Keratinocyte (primary cell): Measurements from ENCODE around the gene MRS2. TPM values are rescaled to one million over a fixed set of nuclear protein-coding genes. Genes with fewer than 3 reads are reported as not detected.
"Not testable (repeated sequence)": the region's sequence is repeated elsewhere in the genome, so short reads cannot be mapped to it uniquely, and the experiment has no call there.

Source experiments
- DNase-seq: peaks from one replicate; pipeline ENCODE4 v3.0.0-alpha.2; 2011; ENCODE audit warnings: low read depth, missing footprints, low spot score
- FAIRE-seq: peaks from 2 replicates; lab custom pipeline; 2011; peaks lifted over from hg19 to GRCh38; lab: Jason Lieb, UNC
- H2AFZ ChIP-seq: 2 replicates; pipeline ENCODE4 v1.6.0; 2012; ENCODE audit warnings: low read length, control low read depth, inconsistent platforms; ENCODE audit not compliant: control insufficient read depth
- H3K27ac ChIP-seq: 2 replicates; pipeline ENCODE4 v1.5.1; 2011; ENCODE audit warnings: low read length; ENCODE audit not compliant: control insufficient read depth, insufficient read depth
- H3K27me3 ChIP-seq: 3 replicates; pipeline ENCODE4 v1.6.0; 2011; ENCODE audit warnings: low read length; ENCODE audit not compliant: control insufficient read depth, insufficient read depth; ENCODE audit errors: extremely low read depth
- H3K36me3 ChIP-seq, 2 experiments: 2 replicates in 1 of 2; 3 replicates in 1 of 2; pipeline ENCODE4 v1.5.1; 2011; ENCODE audit warnings: low read length in 2 of 2, mild to moderate bottlenecking in 1 of 2; ENCODE audit not compliant: control insufficient read depth in 2 of 2, insufficient read depth in 2 of 2; ENCODE audit errors: extremely low read depth in 1 of 2
- H3K4me1 ChIP-seq: 3 replicates; pipeline ENCODE4 v1.5.1; 2011; ENCODE audit warnings: low read length; ENCODE audit not compliant: control insufficient read depth, insufficient read depth; ENCODE audit errors: extremely low read depth
- H3K4me2 ChIP-seq: 3 replicates; pipeline ENCODE4 v1.6.0; 2011; ENCODE audit warnings: low read depth, low read length; ENCODE audit not compliant: control insufficient read depth, insufficient read depth; ENCODE audit errors: extremely low read depth
- H3K4me3 ChIP-seq, 3 experiments: fragments of 200-600 bp in 1 of 3; sonication (generic) in 1 of 3; 2 replicates in 2 of 3; 3 replicates in 1 of 3; pipeline ENCODE4 v1.5.1; 2011 to 2016; ENCODE audit warnings: low read length in 3 of 3, mild to moderate bottlenecking in 3 of 3, control low read depth in 2 of 3, inconsistent platforms in 1 of 3, low read depth in 1 of 3, mixed read lengths in 1 of 3, mixed run types in 1 of 3, moderate library complexity in 1 of 3; ENCODE audit not compliant: control insufficient read depth in 2 of 3, insufficient read depth in 2 of 3; ENCODE audit errors: extremely low read depth in 1 of 3
- H3K79me2 ChIP-seq: 2 replicates; pipeline ENCODE4 v1.6.0; 2012; ENCODE audit warnings: low read length; ENCODE audit not compliant: control insufficient read depth, insufficient read depth
- H3K9ac ChIP-seq: 3 replicates; pipeline ENCODE4 v1.6.0; 2011; ENCODE audit warnings: low read length; ENCODE audit not compliant: control insufficient read depth, insufficient read depth; ENCODE audit errors: extremely low read depth
- H3K9me1 ChIP-seq: 3 replicates; pipeline ENCODE4 v1.6.0; 2011; ENCODE audit warnings: low read length; ENCODE audit not compliant: control insufficient read depth, insufficient read depth; ENCODE audit errors: extremely low read depth
- H3K9me3 ChIP-seq: 2 replicates; pipeline ENCODE4 v1.5.1; 2012; ENCODE audit warnings: low read depth, low read length; ENCODE audit not compliant: control insufficient read depth
- H4K20me1 ChIP-seq: 3 replicates; pipeline ENCODE4 v1.6.0; 2011; ENCODE audit warnings: low read length; ENCODE audit not compliant: control insufficient read depth, insufficient read depth; ENCODE audit errors: extremely low read depth
- CTCF ChIP-seq, 3 experiments: IDR thresholded peaks in 1 of 3; conservative IDR thresholded peaks in 1 of 3; optimal IDR thresholded peaks in 1 of 3; 2 replicates in 2 of 3; 3 replicates in 1 of 3; pipeline versions ENCODE3 to v1.5.1; 2011; ENCODE audit warnings: low read length in 3 of 3, mild to moderate bottlenecking in 3 of 3, moderate library complexity in 2 of 3, control low read depth in 1 of 3, inconsistent platforms in 1 of 3; ENCODE audit not compliant: insufficient read depth in 2 of 3; ENCODE audit errors: extremely low read depth in 1 of 3
- EZH2 ChIP-seq: IDR thresholded peaks from one replicate; pipeline ENCODE4 v1.6.1; 2012; ENCODE audit warnings: inconsistent platforms, mild to moderate bottlenecking, low read length, moderate library complexity
- dilution Hi-C: fragments of 300-500 bp; cut with MboI; formaldehyde crosslinking; loops from one replicate; pipeline ENCODE4 v1.7.0; 2020; ENCODE audit warnings: low sequenced_read_pairs; ENCODE audit not compliant: extremely low pct_ligation_motif_present
- polyA plus RNA-seq, 5 experiments: library from polyadenylated mRNA; depleted of rRNA in 3 of 5; stranded (reverse) in 3 of 5; stranded (forward) in 1 of 5; unstranded in 1 of 5; fragments of >200 nt; gene quantifications; 1 replicate in 1 of 5; 2 replicates in 3 of 5; 3 replicates in 1 of 5; pipeline versions ENCODE4 v1.2.1 to v1.2.3, GENCODE V29; 2011 to 2012; ENCODE audit warnings: missing spikeins in 2 of 5, low read depth in 1 of 5, low replicate concordance in 1 of 5

Gene MRS2
- polyA plus RNA-seq, 1 donor (not counting 4 experiments of a cell fraction or from before 2014, with no cell fraction given) = 26.9 TPM

DNA sequence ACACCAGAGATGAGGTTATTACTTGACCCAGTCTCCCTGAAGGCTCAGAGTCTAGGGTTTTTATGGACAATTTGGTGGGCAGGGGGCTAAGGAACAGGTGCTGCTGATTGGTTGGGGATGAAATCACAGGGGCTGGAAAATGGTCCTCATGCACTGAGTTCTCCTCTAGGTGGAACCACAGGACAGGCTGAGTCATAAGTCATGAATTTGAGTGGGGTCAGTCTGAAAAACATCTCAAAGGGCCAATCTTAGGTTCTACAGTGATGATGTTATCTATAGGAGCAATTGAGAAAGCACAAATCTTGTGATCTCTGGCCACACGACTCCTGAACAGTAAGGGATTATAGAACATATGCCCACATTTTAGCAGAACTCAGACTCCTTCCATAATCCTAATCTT lies 5.9 kb upstream of the MRS2 start:
- Histone ChIP-seq H3K27me3 (no peaks in the 10 kb centered on the region), H3K9ac (no peak overlapping the region), H3K79me2 (no peaks in the 10 kb centered on the region), H3K4me2 (no peak overlapping the region), H3K9me1 (no peaks in the 10 kb centered on the region), H3K4me3 (no peak overlapping the region), H3K4me1 (no peaks in the 10 kb centered on the region), H4K20me1 (no peaks in the 10 kb centered on the region), H3K36me3 (no peaks in the 10 kb centered on the region), H3K27ac (no peak overlapping the region), H2AFZ (no peak overlapping the region), H3K9me3 (no peaks in the 10 kb centered on the region)
- DNase-seq (no peak), FAIRE-seq (no peak)
- TF ChIP-seq CTCF (optimal IDR thresholded peaks at IDR 0.05 in 1 of 3, IDR thresholded peaks at IDR 0.05 in 1 of 3, conservative IDR thresholded peaks at IDR 0.05 in 1 of 3; ENCODE audit: extremely low read depth in 1 of 3, insufficient read depth in 2 of 3, low read length in 3 of 3) (no peak), EZH2 (no peak)
- dilution Hi-C loops = loop anchor here (25.0 kb wide), 1 partner anchor 110 kb away; no protein-coding TSS in a partner anchor

GRCh38 chr6:24397631-24398030 lies 5.1 kb upstream of the MRS2 start:
- Histone ChIP-seq H2AFZ (no peak overlapping the region), H3K27me3 (no peaks in the 10 kb centered on the region), H3K9ac (no peak overlapping the region), H3K4me3 (no peak overlapping the region), H3K4me1 (peaks cover 2% of the 10 kb centered on the region), H3K36me3 (no peaks in the 10 kb centered on the region), H3K79me2 (peaks cover 1% of the 10 kb centered on the region), H3K4me2 (no peak overlapping the region), H3K9me3 (no peaks in the 10 kb centered on the region), H3K27ac (no peak overlapping the region), H4K20me1 (no peaks in the 10 kb centered on the region), H3K9me1 (no peaks in the 10 kb centered on the region)
- FAIRE-seq = no peak
- DNase-seq = no peak
- dilution Hi-C loops = loop anchor here (25.0 kb wide), 1 partner anchor 110 kb away; no protein-coding TSS in a partner anchor
- TF ChIP-seq EZH2 = no peak

DNA sequence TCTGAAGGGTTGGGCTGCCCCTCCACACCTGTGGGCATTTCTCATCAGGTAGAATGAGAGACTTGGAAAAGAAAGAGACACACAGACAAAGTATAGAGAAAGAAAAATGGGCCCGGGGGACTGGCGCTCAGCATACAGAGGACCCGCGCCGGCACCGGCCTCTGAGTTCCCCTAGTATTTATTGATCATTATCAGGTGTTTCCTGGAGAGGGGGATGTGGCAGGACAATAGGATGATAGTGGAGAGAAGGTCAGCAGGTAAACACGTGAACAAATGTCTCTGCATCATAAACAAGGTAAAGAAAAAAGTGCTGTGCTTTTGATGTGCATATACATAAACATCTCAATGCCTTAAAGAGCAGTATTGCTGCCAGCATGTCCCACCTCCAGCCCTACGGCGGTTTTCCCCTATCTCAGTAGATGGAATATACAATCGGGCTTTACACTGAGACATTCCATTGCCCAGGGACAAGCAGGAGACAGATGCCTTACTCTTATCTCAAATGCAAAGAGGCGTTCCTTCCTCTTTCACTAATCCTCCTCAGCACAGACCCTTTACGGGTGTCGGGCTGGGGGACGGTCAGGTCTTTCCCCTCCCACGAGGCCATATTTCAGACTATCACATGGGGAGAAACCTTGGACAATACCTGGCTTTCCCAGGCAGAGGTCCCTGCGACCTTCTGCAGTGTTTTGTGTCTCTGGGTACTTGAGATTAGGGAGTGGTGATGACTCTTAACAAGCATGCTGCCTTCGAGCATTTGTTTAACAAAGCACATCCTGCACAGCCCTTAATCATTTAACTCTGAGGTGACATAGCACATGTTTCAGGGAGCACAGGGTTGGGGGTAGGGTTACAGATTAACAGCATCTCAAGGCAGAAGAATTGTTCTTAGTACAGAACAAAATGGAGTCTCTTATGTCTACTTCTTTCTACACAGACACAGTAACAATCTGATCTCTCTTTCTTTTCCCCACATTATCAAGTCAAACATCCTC lies 2.4 kb upstream of the MRS2 start:
- H3K27me3 ChIP-seq, H3K9me3 ChIP-seq, H3K4me3 ChIP-seq, H3K9ac ChIP-seq, H3K4me1 ChIP-seq, H4K20me1 ChIP-seq, dilution Hi-C loops, H3K27ac ChIP-seq, FAIRE-seq, H3K4me2 ChIP-seq, H3K36me3 ChIP-seq, H3K9me1 ChIP-seq, DNase-seq, H2AFZ ChIP-seq: not testable (repeated sequence)
- peaks cover 28% of the 10 kb centered on the region for H3K79me2 ChIP-seq
